Loucy (cell line): ENCODE measurements around the gene FALEC.
"Not testable (repeated sequence)": the region's sequence is repeated elsewhere in the genome, so short reads cannot be mapped to it uniquely, and the experiment has no call there.

Source experiments
- CTCF ChIP-seq: fragments of 200-600 bp; sonication (generic); conservative IDR thresholded peaks from 2 replicates; pipeline ENCODE4 v1.5.1; 2014; ENCODE audit warnings: mild to moderate bottlenecking, antibody characterized with exemption, low read length
- EZH2phosphoT487 ChIP-seq: fragments of 200-600 bp; IDR thresholded peaks from 2 replicates; pipeline ENCODE4 v1.6.1; 2018; ENCODE audit warnings: antibody characterized with exemption, mild to moderate bottlenecking, moderate library complexity, borderline replicate concordance

GRCh38 chr1:150581437-150581836 is 65.9 kb downstream of the FALEC start:
- TF ChIP-seq CTCF, EZH2phosphoT487: not testable (repeated sequence)
